HG03095 (cell line): ENCODE data around the gene TOP2B.
A peak's percentile ranks its signal among the peaks of the same experiment; 100 is the strongest.

ENCODE experiments used
- ATAC-seq: cut with Tn5 transposase; IDR thresholded peaks from one replicate; pipeline ENCODE4 v1.9.1; 2021; ENCODE audit warnings: moderate library complexity; ENCODE audit not compliant: unreplicated experiment

TOP2B gene, protein sequence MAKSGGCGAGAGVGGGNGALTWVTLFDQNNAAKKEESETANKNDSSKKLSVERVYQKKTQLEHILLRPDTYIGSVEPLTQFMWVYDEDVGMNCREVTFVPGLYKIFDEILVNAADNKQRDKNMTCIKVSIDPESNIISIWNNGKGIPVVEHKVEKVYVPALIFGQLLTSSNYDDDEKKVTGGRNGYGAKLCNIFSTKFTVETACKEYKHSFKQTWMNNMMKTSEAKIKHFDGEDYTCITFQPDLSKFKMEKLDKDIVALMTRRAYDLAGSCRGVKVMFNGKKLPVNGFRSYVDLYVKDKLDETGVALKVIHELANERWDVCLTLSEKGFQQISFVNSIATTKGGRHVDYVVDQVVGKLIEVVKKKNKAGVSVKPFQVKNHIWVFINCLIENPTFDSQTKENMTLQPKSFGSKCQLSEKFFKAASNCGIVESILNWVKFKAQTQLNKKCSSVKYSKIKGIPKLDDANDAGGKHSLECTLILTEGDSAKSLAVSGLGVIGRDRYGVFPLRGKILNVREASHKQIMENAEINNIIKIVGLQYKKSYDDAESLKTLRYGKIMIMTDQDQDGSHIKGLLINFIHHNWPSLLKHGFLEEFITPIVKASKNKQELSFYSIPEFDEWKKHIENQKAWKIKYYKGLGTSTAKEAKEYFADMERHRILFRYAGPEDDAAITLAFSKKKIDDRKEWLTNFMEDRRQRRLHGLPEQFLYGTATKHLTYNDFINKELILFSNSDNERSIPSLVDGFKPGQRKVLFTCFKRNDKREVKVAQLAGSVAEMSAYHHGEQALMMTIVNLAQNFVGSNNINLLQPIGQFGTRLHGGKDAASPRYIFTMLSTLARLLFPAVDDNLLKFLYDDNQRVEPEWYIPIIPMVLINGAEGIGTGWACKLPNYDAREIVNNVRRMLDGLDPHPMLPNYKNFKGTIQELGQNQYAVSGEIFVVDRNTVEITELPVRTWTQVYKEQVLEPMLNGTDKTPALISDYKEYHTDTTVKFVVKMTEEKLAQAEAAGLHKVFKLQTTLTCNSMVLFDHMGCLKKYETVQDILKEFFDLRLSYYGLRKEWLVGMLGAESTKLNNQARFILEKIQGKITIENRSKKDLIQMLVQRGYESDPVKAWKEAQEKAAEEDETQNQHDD (N-terminal part only)

DNA sequence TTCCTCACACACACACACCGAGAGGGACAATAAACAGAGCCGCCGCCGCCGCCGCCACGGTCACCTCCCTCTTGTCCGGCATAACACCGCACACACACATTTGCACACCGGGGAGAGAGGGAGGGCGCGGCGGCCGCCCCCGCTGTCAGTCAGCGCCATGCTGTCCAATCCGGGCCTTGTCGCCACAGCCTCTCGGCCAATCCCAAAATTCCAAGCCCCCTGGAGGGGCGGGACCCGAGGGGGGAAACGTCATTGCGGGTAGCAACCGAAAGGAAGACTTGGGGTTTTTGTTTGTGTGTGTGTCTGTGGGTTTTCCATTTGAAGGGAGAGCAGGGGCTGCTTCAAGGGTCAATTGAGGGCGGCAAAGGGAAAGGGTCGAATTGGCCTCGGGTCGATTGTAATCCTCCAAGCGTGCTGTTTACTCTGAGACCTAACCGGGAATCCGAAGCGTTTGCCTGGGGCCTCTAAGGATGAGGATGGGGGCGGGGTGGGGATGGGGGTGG is at the start of gene TOP2B:
Gene TOP2B (minus strand): TSS at position 96 of the 503 bp plus-strand sequence. CDS start 610 bp downstream, outside the sequence.
- ATAC-seq = peak; percentile 86

DNA sequence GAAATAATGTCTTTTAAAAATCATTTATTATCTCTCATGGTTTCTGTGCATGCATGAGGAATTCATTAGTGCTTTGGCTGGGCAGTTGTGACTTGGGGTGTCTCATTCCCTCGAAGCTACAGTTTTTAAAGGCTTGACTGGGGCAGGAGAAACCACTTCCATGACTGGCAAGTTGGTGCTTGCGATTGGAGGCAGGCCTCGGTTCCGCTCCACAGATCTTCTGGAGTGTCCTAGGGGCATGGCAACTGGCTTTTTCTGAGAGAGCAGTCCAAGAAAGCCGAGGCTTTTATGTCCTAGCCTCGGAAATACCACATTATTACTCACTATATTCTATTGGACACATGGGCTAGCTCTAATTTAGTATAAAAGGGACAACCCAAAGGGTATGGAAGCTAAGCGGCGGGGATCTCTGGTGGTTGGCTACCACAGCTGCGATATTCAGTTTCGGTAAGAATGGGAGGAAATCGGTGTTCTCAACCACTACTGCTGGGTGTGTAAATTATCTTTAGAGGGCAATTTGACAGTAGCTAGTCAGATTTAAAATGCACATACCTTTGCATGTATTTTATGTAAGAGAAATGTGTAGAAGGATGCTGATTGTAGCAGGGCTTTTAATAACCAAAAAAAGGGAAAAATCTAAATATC is 48.8 kb upstream of the TOP2B start:
- ATAC-seq = no peak

DNA sequence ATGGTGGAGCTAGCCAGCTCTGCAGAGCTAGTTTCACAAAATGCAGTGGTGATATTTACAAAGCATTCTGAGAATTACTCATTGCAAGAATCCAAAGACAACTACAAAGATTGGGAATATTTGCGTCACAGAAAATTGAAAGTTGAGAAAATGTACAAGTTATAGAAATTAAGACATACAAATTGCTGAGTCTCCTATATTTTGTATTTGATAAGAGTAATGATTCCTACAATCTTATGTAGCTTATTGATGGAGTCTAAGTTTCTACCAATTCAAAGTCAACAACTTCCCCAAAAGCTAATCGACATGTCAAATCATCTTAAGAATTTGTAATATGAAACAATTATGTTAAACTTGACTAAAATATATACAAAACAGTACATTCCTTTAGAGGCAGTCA is 46.4 kb upstream of the TOP2B start:
- ATAC-seq = no peak

DNA sequence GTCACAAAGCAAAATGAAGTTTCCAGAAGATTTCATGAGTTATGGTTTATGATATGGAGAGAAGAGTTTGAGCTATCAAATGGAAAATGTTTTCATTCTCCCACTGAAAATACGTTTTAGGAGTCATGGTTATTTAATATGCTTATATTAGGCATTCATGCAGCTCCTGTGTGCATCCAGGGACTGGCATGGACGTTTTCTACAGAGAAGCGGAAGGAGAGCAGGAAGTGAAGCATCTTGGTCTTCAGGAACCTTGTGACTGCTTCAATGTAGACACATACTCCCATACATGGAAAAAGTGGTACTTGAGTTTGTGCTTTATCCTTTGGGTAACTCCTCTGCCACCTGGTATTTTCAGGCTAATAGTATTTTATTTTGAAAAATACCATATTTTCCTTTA is 43.3 kb upstream of the TOP2B start:
- ATAC-seq = no peak

DNA sequence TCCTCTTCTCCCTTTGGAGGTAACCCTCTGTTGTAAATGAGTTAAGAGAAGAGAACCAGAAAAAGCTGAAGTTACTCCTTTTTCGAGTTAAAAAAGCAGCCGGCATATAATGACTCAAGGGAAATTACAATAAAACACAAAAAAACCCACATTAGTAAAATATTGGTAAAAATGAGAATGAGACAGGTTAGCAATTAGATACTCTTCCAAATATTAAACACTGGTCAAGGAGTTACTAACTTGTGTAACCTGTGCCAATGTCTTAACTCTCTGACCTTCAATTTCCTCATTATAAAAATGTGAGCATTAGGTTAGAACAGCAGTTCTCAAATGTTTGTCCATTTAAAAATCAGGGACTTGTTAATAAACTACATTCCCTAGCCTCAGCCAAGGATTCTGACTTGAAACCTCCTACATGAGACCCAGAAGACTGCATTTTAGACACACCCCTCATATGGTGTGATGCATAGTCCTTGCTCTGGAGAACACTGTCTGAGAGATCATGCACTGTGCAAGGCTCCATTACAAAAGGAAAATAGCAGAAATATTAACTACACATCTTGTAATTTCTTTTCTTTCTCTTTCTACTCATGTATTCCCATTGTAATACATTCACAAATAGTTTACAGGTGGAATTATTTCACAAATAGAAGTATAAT is 42.7 kb upstream of the TOP2B start:
- ATAC-seq = no peak

DNA sequence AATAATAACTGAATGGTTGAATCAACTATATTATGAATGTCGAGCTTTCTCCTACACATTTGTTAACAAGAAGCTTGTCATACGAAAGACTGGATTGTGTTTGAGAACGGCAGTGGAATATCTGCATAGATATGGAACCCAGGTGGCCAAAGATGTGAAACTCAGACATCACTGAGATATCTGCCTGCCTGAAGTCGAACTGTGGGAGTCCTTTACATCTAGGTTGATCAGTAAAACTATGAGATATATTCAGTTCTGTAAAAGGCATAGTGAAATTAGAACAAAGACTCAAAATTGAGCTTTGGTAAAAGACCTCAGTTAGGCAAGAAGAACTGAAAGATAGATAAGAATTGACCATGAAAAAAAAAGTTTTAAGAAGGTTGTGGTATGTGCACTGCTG is 41.5 kb upstream of the TOP2B start:
- no peak for ATAC-seq

DNA sequence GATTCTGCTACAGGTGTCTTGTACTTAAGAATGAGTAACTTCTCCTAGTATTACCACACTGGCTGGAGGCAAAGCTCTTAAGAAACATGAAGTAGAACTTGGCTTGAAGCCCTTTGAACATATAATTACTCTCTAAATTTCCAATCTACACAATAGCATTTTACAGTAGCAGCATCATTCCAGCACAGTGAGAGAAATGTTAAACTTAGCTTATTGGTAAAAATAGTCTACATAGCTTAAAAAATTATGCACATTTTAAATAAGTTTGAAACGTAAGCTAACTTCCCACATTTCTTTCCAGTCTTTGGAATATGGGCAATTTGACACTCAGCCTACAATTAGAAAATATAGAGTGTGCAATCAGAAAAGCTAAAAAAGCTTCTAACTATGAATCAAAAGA is 32.8 kb upstream of the TOP2B start:
- ATAC-seq = no peak

DNA sequence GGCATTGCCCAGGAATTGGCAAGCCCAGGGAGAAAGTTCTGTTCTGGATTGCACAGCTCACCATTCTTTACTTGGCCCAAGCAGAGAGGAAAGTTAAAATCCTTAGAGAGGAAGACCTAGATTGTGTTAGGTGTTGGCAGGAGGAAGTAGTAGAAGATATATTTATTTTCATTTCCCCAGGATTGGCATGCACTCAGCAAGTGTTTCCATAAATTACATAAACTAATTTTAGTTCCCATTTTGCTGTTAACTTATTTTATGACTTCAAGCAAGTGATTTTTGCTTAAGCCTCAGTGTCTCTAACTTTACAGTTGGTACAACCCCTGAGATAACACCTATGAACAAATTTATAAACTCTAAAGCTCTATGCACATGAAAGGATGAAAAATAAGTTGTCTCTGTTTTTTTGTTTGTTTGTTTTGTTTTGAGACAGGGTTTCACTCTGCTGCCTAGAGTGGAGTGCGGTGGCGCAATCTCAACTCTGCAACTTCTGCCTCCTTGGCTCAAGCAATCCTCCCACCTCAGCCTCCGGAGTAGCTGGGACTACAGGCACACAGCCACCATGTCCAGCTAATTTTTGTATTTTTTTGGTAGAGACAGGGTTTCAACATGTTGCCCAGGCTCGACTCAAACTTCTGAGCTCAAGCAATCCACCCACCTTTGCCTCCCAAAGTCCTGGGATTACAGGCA is 31.2 kb upstream of the TOP2B start:
- ATAC-seq = no peak

DNA sequence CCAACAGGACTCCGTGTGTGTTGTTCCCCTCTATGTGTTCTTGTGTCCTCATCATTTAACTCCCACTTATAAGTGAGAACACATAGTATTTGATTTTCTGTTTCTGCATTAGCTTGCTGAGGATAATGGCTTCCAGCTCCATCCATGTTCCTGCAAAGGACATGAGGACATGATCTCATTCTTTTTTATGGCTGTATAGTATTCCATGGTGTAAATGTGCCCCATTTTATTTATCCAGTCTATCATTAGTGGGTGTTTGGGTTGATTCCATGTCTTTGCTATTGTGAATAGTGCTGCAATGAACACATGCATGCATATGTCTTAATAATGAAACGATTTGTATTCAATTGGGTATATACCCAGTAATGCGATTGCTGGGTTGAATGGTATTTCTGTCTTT is 28.5 kb upstream of the TOP2B start:
- no peak for ATAC-seq

DNA sequence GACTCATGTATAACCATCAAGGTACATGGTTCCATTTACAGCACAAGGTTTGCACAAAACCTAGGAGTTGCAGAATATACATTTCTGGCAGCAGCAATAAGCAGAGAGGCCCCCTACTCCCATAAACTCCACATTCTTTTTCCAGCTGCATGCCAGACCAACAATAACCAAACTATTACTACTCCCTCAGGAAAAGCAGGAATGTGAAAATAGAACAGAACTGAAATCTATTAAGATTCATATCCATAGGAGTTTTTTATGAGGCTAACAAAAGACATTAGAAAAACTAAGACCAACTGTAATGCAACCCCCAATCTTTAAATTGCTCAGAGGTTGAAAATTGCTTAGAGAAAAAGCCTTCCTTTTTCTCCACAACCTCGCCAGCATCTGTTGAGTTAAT is 27.6 kb upstream of the TOP2B start:
- ATAC-seq = no peak

DNA sequence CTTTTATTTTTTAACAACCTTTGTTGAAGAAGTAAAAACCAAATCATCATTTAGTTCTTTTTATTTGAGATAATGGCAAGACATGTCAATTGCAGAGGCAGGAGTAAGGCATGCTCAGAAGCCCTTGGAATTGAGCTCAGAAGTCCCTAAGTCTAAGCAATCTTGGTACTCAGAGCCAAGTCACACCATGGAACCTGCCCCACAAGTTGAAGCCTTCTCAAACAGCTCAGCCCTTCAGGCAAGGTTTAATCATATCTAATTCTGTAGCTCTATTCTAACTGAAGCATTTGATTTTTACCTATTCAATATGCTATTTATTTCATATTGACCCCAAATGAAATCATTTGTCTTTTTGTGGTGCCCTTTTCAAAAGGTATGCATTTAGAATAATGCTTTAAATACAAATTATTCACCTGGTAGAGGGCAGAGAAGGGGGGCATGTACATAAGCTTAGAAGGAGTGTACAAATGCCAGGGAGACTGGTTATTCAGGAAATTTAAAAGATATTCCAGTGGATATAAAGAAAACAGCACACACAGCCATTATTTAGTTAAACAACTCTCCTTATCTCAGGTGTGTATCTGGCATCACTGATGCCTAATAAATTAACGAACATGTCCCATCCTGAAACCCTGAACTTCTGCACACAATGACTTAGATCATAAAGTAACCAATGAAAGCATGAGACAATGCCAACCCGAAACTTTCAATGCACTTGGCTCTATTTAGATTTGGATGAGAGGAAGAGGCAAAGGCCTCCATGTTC is 26.2 kb upstream of the TOP2B start:
- ATAC-seq = no peak

DNA sequence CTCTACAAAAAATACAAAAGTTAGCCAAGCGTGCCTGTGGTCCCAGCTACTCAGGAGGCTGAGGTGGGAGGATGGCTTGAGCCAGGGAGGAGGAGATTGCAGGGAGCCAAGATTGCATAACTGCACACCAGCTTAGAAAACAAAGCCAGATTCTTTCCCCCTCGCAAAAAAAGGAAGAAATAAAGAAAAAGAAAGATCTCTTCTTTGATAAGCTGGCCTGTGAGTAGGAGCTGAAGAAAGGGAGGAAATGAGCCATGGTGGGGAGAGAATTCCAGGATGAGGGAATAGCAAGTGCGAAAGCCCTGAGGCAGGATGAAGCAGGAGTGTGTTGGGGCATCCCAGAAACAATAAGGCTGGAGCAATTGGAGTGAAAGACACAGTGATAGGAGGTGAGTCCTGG is 24.5 kb upstream of the TOP2B start:
- ATAC-seq = no peak

DNA sequence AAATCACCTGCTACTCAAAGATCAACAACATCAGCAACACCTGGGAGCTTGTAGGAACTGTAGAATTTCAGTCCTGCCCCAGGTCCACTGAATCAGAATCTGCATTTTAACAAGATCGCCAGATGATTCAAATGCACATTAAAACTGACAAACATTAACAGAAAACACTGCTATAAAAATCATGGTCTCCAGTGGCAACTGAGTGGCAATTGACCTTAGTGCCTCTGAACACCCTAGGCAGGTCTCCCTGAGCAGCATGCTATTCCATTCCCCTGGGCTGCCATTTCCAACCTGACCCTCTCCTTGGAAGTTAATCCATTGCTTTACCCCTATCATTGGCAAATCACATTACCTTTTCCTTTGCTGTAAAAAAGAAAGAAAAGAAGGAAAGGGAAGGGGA is 23.0 kb upstream of the TOP2B start:
- ATAC-seq = no peak

DNA sequence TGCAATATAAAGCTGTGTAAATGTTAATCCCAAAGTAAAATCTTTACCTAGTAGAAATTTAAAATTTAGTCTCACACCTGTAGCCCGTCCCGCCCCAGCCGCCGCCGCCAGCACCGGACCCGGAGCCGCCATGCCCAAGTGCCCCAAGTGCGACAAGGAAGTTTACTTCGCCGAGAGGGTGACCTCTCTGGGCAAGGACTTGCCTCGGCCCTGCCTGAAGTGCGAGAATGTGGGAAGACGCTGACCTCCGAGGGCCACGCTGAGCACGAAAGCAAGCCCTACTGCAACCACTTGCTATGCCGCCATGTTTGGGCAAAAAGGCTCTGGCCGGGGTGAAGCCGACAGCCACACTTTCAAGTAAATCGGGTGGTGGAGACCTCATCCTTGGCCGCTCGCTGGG is 22.1 kb upstream of the TOP2B start:
- no peak for ATAC-seq

DNA sequence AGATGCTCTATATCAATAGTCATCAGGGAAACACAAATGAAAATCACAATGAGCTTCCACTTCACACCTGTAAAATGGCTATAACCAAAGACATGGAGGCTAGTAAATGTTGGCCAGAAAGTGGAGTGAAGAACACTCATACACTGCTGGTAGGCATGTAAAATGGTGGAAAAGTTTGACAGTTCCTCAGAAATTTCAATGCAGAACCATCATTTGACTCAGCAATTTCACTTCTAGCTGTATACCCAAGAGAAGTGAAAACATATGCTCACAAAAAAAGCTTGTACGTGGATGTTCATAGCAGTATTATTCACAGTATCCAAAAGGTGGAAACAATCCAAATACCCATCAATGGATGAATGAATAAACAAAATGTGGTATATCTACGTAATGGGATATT is 19.2 kb upstream of the TOP2B start:
- no peak for ATAC-seq

DNA sequence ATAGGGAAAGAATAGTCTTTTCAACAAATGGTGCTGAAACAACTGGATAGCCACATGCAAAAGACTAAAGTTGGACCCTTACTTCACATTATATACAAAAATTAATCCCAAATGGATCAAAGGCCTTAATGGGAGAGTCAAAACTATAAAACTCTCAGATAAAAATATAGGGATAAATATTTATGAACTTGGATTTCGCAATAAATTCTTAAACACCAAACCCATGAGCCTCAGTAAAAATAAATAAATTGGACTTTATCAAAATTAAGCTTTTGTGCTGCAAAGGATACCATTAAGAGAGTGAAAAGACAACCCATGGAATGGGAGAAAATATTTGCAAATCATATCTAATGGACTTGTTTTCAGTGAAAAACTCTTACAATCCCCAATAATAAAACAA is 18.7 kb upstream of the TOP2B start:
- no peak for ATAC-seq

DNA sequence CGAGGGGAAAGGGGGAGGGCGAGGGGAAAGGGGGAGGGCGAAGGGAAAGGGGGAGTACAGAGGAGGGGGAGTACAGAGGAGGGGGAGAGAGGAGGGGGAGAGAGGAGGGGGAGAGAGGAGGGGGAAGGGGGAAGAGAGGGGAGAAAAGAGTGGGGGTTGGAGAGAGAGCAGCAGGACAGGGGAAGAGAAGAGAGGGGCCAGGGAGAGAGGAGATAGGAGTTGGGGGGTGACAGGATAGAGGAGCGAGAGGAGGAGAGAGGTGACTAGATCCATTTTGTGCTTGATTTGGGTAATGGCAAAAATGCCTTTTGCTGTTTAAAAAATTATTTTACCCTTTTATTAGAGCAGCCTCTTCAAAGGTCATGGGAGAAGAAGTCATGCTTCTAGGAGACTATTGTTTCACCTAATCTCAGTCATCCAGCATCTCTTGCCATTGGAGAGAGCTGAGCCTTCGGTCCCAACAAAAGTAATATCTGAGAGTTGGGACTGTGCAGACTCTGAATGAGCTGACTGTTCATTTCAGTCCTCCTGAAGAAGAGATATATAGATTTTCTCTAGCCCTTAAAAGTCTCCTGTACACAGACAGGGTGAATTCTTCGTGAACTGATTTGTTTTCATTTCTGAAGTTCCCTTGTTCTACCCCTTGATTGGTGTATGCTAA is 15.1 kb upstream of the TOP2B start:
- no peak for ATAC-seq

DNA sequence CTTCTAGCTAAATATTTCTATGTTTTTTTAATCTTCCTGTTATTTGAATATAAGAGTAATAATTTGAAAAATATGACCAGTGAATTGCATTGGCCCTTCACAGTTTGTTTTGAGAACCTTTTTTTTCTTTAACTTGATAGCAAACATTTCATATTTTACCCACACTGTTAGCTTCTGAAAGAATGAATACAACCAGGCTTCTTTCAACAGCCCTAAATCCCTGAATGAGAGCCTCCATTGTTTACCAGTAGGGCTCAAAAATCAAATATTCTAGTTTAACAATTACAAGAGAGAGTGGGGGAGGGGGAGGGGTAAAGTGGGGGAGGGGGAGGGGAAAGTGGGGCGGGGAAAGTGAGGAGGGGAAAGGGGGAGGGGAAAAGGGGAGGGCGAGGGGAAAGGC is 14.5 kb upstream of the TOP2B start:
- ATAC-seq = no peak

DNA sequence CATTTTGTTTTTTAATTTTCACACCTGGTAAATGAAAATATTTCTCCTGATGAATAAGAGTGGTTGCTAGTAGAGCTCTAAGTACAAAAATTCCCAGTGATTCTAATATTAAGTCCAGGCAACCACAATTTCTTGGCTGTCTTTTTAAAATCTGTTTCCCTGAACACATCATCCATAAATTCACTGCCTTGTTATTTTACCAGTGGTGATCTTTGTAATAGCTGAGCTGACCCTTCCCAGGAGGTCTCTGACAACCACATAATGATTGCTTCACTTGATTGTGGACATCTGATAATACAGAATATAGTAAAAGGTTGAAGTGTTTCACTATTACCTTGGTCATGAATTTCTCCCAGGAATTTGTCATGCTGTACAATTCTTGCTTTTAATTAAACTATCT is 13.9 kb upstream of the TOP2B start:
- no peak for ATAC-seq
